GM23338 (cell line): Measurements from ENCODE around the gene MRPL20. TPM values are rescaled to one million over a fixed set of nuclear protein-coding genes. Genes with fewer than 3 reads are reported as not detected.

Experiments
- ATAC-seq: fragments of 200-7000 bp; cut with Tn5 transposase; 3 replicates; pipeline ENCODE4 v1.9.1; 2020
- DNase-seq: peaks from one replicate; pipeline ENCODE4 v3.0.0-alpha.2; 2015; ENCODE audit warnings: low spot score
- H2AFZ ChIP-seq: fragments of 200-600 bp; sonication (generic); 2 replicates; pipeline ENCODE4 v1.8.0; 2016; ENCODE audit warnings: antibody characterized with exemption, mild to moderate bottlenecking, moderate library complexity
- H3F3A ChIP-seq: fragments of 200-600 bp; sonication (generic); replicated peaks from 2 replicates; pipeline ENCODE4 v1.8.0; 2017; ENCODE audit warnings: antibody characterized with exemption, mixed run types, low read depth
- H3K27ac ChIP-seq: fragments of 200-600 bp; sonication (generic); 2 replicates; pipeline ENCODE4 v1.6.1; 2016; ENCODE audit warnings: low read depth
- H3K27me3 ChIP-seq: fragments of 200-600 bp; sonication (generic); 2 replicates; pipeline ENCODE4 v1.8.0; 2016; ENCODE audit warnings: mild to moderate bottlenecking, mixed run types, moderate library complexity; ENCODE audit not compliant: insufficient read depth
- H3K36me3 ChIP-seq: fragments of 200-600 bp; sonication (generic); 2 replicates; pipeline ENCODE4 v1.8.0; 2016; ENCODE audit warnings: mild to moderate bottlenecking; ENCODE audit not compliant: insufficient read depth
- H3K4me1 ChIP-seq: fragments of 200-600 bp; sonication (generic); 2 replicates; pipeline ENCODE4 v1.8.0; 2016; ENCODE audit warnings: mild to moderate bottlenecking, moderate library complexity; ENCODE audit not compliant: insufficient read depth
- H3K4me2 ChIP-seq: fragments of 200-600 bp; sonication (generic); 2 replicates; pipeline ENCODE4 v1.7.1; 2017; ENCODE audit warnings: mixed run types
- H3K4me3 ChIP-seq: fragments of 200-600 bp; sonication (generic); 2 replicates; pipeline ENCODE4 v1.6.1; 2016; ENCODE audit warnings: mixed run types
- H3K79me2 ChIP-seq: fragments of 200-600 bp; sonication (generic); replicated peaks from 2 replicates; pipeline ENCODE4 v1.8.0; 2017; ENCODE audit warnings: mild to moderate bottlenecking; ENCODE audit not compliant: insufficient read depth
- H3K9me2 ChIP-seq: fragments of 200-600 bp; sonication (generic); 2 replicates; pipeline ENCODE4 v1.8.0; 2017; ENCODE audit not compliant: insufficient read depth
- H4K20me1 ChIP-seq: fragments of 200-600 bp; sonication (generic); replicated peaks from 2 replicates; pipeline ENCODE4 v1.8.0; 2017; ENCODE audit warnings: mild to moderate bottlenecking; ENCODE audit not compliant: insufficient read depth
- H3K27ac Mint-ChIP-seq: 2 replicates; pipeline ENCODE4 v1.8.0; 2020; ENCODE audit warnings: inconsistent platforms, mild to moderate bottlenecking, moderate library complexity, mixed read lengths
- H3K27me3 Mint-ChIP-seq: 3 replicates; pipeline ENCODE4 v1.8.0; 2022; ENCODE audit warnings: low read depth, mild to moderate bottlenecking, moderate library complexity, mixed read lengths, inconsistent platforms; ENCODE audit not compliant: insufficient read depth, poor library complexity
- H3K36me3 Mint-ChIP-seq: 3 replicates; pipeline ENCODE4 v1.8.0; 2021; ENCODE audit warnings: low read depth, mild to moderate bottlenecking, inconsistent platforms, moderate library complexity, mixed read lengths
- H3K4me1 Mint-ChIP-seq: 3 replicates; pipeline ENCODE4 v1.8.0; 2020; ENCODE audit warnings: mild to moderate bottlenecking, inconsistent platforms, mixed read lengths
- H3K4me3 Mint-ChIP-seq: 3 replicates; pipeline ENCODE4 v1.8.0; 2021; ENCODE audit warnings: moderate library complexity, mild to moderate bottlenecking, inconsistent platforms, mixed read lengths
- H3K9me3 Mint-ChIP-seq: 3 replicates; pipeline ENCODE4 v1.8.0; 2020; ENCODE audit warnings: moderate library complexity, mild to moderate bottlenecking, inconsistent platforms, mixed read lengths
- CREB1 ChIP-seq: fragments of 250-450 bp; sonication (Bioruptor Pico); IDR thresholded peaks from 2 replicates; pipeline ENCODE4 v1.5.0; 2020; ENCODE audit warnings: low read depth, mild to moderate bottlenecking, moderate library complexity
- EZH2 ChIP-seq: fragments of 200-600 bp; sonication (generic); IDR thresholded peaks from one replicate; pipeline ENCODE4 v1.8.0; 2017; ENCODE audit warnings: antibody characterized with exemption, mild to moderate bottlenecking, low read depth; ENCODE audit not compliant: unreplicated experiment
- EZH2phosphoT487 ChIP-seq: fragments of 200-600 bp; sonication (generic); IDR thresholded peaks from one replicate; pipeline ENCODE4 v1.8.1; 2018; ENCODE audit warnings: antibody characterized with exemption; ENCODE audit not compliant: unreplicated experiment
- JUNB ChIP-seq: IDR thresholded peaks from one replicate; pipeline ENCODE4 v1.6.1; 2016; ENCODE audit warnings: antibody characterized with exemption; ENCODE audit not compliant: unreplicated experiment
- NANOG ChIP-seq: IDR thresholded peaks from 2 replicates; pipeline ENCODE4 v1.6.1; 2016; ENCODE audit warnings: antibody characterized with exemption, borderline replicate concordance
- POLR2AphosphoS5 ChIP-seq: IDR thresholded peaks from 2 replicates; pipeline ENCODE4 v1.6.1; 2016; ENCODE audit warnings: antibody characterized with exemption, low read depth
- STAT1 ChIP-seq: IDR thresholded peaks from one replicate; pipeline ENCODE4 v1.6.1; 2016; ENCODE audit warnings: antibody characterized with exemption; ENCODE audit not compliant: unreplicated experiment
- ZNF114 ChIP-seq: fragments of 250-450 bp; sonication (Bioruptor Pico); IDR thresholded peaks from 2 replicates; pipeline ENCODE4 v1.5.0; 2020; ENCODE audit warnings: mild to moderate bottlenecking, moderate library complexity
- ZNF331 ChIP-seq: fragments of 250-450 bp; sonication (Bioruptor Pico); IDR thresholded peaks from 2 replicates; pipeline ENCODE4 v1.5.0; 2020; ENCODE audit warnings: low read depth, mild to moderate bottlenecking, moderate library complexity
- ZNF462 ChIP-seq: fragments of 250-450 bp; sonication (Bioruptor Pico); IDR thresholded peaks from 2 replicates; pipeline ENCODE4 v1.5.0; 2020; ENCODE audit warnings: mild to moderate bottlenecking, moderate library complexity
- polyA plus RNA-seq: library from polyadenylated mRNA; unstranded; fragments of >200 nt; fragmentation: Nextera tagmentation; extraction: Ambion mirVana; gene quantifications from 2 replicates; pipeline ENCODE4 v1.2.1, GENCODE V29; 2016
- total RNA-seq: library from RNA; depleted of rRNA; stranded (reverse); fragments of >200 nt; shearing (Covaris generic); gene quantifications from 2 replicates; pipeline ENCODE4 v1.2.3, GENCODE V29; 2014
- TF ChIP-seq, protein P1 (sequence below), 2 experiments: fragments of 200-600 bp in 1 of 2; sonication (generic) in 1 of 2; conservative IDR thresholded peaks; 2 replicates each; pipeline versions ENCODE4 v1.5.1 to v1.6.1; 2016 to 2017; ENCODE audit warnings: antibody characterized with exemption in 2 of 2, low read depth in 2 of 2, mild to moderate bottlenecking in 2 of 2, moderate library complexity in 1 of 2
- TF ChIP-seq, protein P2 (sequence below): IDR thresholded peaks from one replicate; pipeline ENCODE4 v1.6.1; 2018; ENCODE audit warnings: antibody characterized with exemption; ENCODE audit not compliant: unreplicated experiment
- TF ChIP-seq, protein P3 (sequence below): IDR thresholded peaks from 2 replicates; pipeline ENCODE4 v1.6.1; 2016; ENCODE audit warnings: antibody characterized with exemption

The MRPL20 gene
- total and polyA plus RNA-seq, 2 experiments from 2014 or later, result 173 to 319 TPM

- TF ChIP-seq, protein P1, sequence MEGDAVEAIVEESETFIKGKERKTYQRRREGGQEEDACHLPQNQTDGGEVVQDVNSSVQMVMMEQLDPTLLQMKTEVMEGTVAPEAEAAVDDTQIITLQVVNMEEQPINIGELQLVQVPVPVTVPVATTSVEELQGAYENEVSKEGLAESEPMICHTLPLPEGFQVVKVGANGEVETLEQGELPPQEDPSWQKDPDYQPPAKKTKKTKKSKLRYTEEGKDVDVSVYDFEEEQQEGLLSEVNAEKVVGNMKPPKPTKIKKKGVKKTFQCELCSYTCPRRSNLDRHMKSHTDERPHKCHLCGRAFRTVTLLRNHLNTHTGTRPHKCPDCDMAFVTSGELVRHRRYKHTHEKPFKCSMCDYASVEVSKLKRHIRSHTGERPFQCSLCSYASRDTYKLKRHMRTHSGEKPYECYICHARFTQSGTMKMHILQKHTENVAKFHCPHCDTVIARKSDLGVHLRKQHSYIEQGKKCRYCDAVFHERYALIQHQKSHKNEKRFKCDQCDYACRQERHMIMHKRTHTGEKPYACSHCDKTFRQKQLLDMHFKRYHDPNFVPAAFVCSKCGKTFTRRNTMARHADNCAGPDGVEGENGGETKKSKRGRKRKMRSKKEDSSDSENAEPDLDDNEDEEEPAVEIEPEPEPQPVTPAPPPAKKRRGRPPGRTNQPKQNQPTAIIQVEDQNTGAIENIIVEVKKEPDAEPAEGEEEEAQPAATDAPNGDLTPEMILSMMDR (conservative IDR thresholded peaks at IDR 0.05; ENCODE audit: low read depth in 2 of 2), result no peak
- TF ChIP-seq EZH2phosphoT487 (no peak), STAT1 (no peak), JUNB (no peak), ZNF114 (CRISPR knock-in tag) (no peak), CREB1 (CRISPR knock-in tag) (no peak), POLR2AphosphoS5 (no peak), ZNF462 (CRISPR knock-in tag) (no peak), EZH2 (no peak), ZNF331 (no peak), NANOG (no peak)
- TF ChIP-seq, protein P2, sequence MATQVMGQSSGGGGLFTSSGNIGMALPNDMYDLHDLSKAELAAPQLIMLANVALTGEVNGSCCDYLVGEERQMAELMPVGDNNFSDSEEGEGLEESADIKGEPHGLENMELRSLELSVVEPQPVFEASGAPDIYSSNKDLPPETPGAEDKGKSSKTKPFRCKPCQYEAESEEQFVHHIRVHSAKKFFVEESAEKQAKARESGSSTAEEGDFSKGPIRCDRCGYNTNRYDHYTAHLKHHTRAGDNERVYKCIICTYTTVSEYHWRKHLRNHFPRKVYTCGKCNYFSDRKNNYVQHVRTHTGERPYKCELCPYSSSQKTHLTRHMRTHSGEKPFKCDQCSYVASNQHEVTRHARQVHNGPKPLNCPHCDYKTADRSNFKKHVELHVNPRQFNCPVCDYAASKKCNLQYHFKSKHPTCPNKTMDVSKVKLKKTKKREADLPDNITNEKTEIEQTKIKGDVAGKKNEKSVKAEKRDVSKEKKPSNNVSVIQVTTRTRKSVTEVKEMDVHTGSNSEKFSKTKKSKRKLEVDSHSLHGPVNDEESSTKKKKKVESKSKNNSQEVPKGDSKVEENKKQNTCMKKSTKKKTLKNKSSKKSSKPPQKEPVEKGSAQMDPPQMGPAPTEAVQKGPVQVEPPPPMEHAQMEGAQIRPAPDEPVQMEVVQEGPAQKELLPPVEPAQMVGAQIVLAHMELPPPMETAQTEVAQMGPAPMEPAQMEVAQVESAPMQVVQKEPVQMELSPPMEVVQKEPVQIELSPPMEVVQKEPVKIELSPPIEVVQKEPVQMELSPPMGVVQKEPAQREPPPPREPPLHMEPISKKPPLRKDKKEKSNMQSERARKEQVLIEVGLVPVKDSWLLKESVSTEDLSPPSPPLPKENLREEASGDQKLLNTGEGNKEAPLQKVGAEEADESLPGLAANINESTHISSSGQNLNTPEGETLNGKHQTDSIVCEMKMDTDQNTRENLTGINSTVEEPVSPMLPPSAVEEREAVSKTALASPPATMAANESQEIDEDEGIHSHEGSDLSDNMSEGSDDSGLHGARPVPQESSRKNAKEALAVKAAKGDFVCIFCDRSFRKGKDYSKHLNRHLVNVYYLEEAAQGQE, result no peak
- TF ChIP-seq, protein P3, sequence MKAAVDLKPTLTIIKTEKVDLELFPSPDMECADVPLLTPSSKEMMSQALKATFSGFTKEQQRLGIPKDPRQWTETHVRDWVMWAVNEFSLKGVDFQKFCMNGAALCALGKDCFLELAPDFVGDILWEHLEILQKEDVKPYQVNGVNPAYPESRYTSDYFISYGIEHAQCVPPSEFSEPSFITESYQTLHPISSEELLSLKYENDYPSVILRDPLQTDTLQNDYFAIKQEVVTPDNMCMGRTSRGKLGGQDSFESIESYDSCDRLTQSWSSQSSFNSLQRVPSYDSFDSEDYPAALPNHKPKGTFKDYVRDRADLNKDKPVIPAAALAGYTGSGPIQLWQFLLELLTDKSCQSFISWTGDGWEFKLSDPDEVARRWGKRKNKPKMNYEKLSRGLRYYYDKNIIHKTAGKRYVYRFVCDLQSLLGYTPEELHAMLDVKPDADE, result no peak
- H3K9me3 Mint-ChIP-seq, result no peaks in the 10 kb centered on the region; the same call in 2 of the 3 replicates
- DNase-seq, result no peak
- peaks cover 6% of the 10 kb centered on the region; the same call in 2 of the 3 replicates for H3K4me1 Mint-ChIP-seq
- no peak overlapping the region for H3K4me3 Mint-ChIP-seq
- no peak overlapping the region for H2AFZ ChIP-seq
- no peak overlapping the region for H3K27ac Mint-ChIP-seq
- H3K9me2 ChIP-seq, result no peaks in the 10 kb centered on the region
- H3F3A ChIP-seq, result peaks cover 18% of the 10 kb centered on the region; the same call in 1 of the 2 replicates
- no peaks in the 10 kb centered on the region for H3K36me3 Mint-ChIP-seq
- no peaks in the 10 kb centered on the region for H3K27me3 ChIP-seq
- H3K36me3 ChIP-seq, result no peaks in the 10 kb centered on the region
- no peak overlapping the region for H3K4me3 ChIP-seq
- no peaks in the 10 kb centered on the region for H4K20me1 ChIP-seq
- no peaks in the 10 kb centered on the region for H3K79me2 ChIP-seq
- peaks cover 7% of the 10 kb centered on the region; the same call in 1 of the 2 replicates for H3K4me1 ChIP-seq
- H3K27me3 Mint-ChIP-seq, result peaks cover 8% of the 10 kb centered on the region
- ATAC-seq, result no peak
- no peak overlapping the region for H3K4me2 ChIP-seq
- no peak overlapping the region for H3K27ac ChIP-seq
Measured at GRCh38 chr1:1366699-1367066, 40.4 kb downstream of the MRPL20 start.
